K562 (cell line): ENCODE measurements around the gene UPK3A. TPM values are rescaled to one million over a fixed set of nuclear protein-coding genes. Genes with fewer than 3 reads are reported as not detected.
A peak's percentile ranks its signal among the peaks of the same experiment; 100 is the strongest.

Experiments used
- CREM ChIP-seq: IDR thresholded peaks from 2 replicates; pipeline ENCODE4 v1.6.1; 2014; ENCODE audit warnings: antibody characterized with exemption, low read depth
- polyA plus RNA-seq, 8 experiments: library from polyadenylated mRNA; depleted of rRNA in 4 of 8; stranded (reverse) in 5 of 8; unstranded in 3 of 8; fragments of >200 nt; fragmentation: Nextera tagmentation in 2 of 8; fragmentation: Illumina TruSeq in 1 of 8; extraction: Ambion mirVana in 2 of 8; extraction: Trizol in 1 of 8; gene quantifications; 2 replicates each; pipeline versions ENCODE4 v1.2.1 to v1.2.3, GENCODE V29; 2011 to 2014; ENCODE audit warnings: inconsistent platforms in 1 of 8, missing spikeins in 1 of 8
- total RNA-seq, 7 experiments: library from RNA; depleted of rRNA in 6 of 7; stranded (reverse); fragments of >200 nt in 6 of 7; fragmentation: Illumina TruSeq in 2 of 7; extraction: Trizol in 2 of 7; gene quantifications; 2 replicates each; pipeline versions ENCODE4 v1.2.1 to v1.2.3, GENCODE V29; 2011 to 2021; ENCODE audit warnings: low replicate concordance in 1 of 7
- TF ChIP-seq, protein P1 (sequence below): fragments of 450-650 bp; IDR thresholded peaks from 2 replicates; pipeline ENCODE4 v1.6.1; 2016; ENCODE audit warnings: mild to moderate bottlenecking, moderate library complexity
- TF ChIP-seq, protein P2 (sequence below): fragments of 150-350 bp; conservative IDR thresholded peaks from 2 replicates; pipeline ENCODE4 v1.6.1; 2014; ENCODE audit warnings: low read length

The UPK3A gene
- total and polyA plus RNA-seq, 9 of the 15 experiments (the other 6 are each of a cell fraction or from before 2014, with no cell fraction given): not detected

DNA sequence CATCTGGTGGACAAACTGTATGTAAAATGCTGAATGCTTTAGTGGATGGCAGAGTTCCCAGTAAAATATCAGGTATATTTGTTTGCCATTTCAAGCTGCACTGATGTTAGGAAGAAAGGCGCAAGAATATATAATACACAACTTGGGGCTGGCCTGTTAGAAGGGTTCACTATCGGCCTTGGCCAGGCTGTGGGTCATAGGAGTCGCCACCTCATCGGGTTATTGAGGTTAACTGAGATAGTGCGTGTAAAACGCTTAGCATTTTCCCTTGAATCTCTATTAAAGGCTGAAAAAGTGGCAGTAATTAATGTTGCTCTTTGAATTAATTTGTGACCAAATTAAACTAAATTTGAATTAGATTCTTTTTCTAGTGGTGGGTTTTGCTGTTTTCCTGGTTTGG lies 30.0 kb downstream of the UPK3A start (continued):
- TF ChIP-seq, protein P1, sequence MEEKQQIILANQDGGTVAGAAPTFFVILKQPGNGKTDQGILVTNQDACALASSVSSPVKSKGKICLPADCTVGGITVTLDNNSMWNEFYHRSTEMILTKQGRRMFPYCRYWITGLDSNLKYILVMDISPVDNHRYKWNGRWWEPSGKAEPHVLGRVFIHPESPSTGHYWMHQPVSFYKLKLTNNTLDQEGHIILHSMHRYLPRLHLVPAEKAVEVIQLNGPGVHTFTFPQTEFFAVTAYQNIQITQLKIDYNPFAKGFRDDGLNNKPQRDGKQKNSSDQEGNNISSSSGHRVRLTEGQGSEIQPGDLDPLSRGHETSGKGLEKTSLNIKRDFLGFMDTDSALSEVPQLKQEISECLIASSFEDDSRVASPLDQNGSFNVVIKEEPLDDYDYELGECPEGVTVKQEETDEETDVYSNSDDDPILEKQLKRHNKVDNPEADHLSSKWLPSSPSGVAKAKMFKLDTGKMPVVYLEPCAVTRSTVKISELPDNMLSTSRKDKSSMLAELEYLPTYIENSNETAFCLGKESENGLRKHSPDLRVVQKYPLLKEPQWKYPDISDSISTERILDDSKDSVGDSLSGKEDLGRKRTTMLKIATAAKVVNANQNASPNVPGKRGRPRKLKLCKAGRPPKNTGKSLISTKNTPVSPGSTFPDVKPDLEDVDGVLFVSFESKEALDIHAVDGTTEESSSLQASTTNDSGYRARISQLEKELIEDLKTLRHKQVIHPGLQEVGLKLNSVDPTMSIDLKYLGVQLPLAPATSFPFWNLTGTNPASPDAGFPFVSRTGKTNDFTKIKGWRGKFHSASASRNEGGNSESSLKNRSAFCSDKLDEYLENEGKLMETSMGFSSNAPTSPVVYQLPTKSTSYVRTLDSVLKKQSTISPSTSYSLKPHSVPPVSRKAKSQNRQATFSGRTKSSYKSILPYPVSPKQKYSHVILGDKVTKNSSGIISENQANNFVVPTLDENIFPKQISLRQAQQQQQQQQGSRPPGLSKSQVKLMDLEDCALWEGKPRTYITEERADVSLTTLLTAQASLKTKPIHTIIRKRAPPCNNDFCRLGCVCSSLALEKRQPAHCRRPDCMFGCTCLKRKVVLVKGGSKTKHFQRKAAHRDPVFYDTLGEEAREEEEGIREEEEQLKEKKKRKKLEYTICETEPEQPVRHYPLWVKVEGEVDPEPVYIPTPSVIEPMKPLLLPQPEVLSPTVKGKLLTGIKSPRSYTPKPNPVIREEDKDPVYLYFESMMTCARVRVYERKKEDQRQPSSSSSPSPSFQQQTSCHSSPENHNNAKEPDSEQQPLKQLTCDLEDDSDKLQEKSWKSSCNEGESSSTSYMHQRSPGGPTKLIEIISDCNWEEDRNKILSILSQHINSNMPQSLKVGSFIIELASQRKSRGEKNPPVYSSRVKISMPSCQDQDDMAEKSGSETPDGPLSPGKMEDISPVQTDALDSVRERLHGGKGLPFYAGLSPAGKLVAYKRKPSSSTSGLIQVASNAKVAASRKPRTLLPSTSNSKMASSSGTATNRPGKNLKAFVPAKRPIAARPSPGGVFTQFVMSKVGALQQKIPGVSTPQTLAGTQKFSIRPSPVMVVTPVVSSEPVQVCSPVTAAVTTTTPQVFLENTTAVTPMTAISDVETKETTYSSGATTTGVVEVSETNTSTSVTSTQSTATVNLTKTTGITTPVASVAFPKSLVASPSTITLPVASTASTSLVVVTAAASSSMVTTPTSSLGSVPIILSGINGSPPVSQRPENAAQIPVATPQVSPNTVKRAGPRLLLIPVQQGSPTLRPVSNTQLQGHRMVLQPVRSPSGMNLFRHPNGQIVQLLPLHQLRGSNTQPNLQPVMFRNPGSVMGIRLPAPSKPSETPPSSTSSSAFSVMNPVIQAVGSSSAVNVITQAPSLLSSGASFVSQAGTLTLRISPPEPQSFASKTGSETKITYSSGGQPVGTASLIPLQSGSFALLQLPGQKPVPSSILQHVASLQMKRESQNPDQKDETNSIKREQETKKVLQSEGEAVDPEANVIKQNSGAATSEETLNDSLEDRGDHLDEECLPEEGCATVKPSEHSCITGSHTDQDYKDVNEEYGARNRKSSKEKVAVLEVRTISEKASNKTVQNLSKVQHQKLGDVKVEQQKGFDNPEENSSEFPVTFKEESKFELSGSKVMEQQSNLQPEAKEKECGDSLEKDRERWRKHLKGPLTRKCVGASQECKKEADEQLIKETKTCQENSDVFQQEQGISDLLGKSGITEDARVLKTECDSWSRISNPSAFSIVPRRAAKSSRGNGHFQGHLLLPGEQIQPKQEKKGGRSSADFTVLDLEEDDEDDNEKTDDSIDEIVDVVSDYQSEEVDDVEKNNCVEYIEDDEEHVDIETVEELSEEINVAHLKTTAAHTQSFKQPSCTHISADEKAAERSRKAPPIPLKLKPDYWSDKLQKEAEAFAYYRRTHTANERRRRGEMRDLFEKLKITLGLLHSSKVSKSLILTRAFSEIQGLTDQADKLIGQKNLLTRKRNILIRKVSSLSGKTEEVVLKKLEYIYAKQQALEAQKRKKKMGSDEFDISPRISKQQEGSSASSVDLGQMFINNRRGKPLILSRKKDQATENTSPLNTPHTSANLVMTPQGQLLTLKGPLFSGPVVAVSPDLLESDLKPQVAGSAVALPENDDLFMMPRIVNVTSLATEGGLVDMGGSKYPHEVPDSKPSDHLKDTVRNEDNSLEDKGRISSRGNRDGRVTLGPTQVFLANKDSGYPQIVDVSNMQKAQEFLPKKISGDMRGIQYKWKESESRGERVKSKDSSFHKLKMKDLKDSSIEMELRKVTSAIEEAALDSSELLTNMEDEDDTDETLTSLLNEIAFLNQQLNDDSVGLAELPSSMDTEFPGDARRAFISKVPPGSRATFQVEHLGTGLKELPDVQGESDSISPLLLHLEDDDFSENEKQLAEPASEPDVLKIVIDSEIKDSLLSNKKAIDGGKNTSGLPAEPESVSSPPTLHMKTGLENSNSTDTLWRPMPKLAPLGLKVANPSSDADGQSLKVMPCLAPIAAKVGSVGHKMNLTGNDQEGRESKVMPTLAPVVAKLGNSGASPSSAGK: no peak
- peak; percentile 24; the same call in 1 of the 2 replicates for TF ChIP-seq CREM
- TF ChIP-seq, protein P2, sequence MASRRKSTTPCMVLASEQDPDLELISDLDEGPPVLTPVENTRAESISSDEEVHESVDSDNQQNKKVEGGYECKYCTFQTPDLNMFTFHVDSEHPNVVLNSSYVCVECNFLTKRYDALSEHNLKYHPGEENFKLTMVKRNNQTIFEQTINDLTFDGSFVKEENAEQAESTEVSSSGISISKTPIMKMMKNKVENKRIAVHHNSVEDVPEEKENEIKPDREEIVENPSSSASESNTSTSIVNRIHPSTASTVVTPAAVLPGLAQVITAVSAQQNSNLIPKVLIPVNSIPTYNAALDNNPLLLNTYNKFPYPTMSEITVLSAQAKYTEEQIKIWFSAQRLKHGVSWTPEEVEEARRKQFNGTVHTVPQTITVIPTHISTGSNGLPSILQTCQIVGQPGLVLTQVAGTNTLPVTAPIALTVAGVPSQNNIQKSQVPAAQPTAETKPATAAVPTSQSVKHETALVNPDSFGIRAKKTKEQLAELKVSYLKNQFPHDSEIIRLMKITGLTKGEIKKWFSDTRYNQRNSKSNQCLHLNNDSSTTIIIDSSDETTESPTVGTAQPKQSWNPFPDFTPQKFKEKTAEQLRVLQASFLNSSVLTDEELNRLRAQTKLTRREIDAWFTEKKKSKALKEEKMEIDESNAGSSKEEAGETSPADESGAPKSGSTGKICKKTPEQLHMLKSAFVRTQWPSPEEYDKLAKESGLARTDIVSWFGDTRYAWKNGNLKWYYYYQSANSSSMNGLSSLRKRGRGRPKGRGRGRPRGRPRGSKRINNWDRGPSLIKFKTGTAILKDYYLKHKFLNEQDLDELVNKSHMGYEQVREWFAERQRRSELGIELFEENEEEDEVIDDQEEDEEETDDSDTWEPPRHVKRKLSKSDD: no peak
